ENCODE data around the gene UGCG.

DNA sequence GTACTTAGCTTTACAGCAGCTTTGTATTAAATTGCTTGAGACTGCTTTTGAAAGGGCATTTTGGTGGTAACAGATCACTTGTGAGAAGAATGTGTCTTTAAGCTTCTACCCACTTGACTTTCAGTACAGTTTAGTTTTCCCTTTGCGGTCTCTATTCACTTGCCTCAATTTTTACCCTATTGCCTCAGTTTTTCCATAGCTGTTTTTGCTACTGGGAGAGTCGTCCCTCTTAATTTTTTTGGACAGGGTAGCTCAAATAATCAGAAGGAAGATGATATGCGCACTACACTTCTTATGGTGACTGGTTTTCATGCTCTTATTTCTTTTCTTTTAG is 18.8 kb downstream of the UGCG start:
- TF ChIP-seq CTCF (IDR thresholded peaks at IDR 0.05) (no peak), POLR2A (IDR thresholded peaks at IDR 0.05) (no peak)
